ENCODE data around the gene FAM53B. TPM values are rescaled to one million over a fixed set of nuclear protein-coding genes. Genes with fewer than 3 reads are reported as not detected.

FAM53B gene
- total RNA-seq, 4 donors from 2014 or later, result 72.7 to 92.1 (median 80.5) TPM

DNA sequence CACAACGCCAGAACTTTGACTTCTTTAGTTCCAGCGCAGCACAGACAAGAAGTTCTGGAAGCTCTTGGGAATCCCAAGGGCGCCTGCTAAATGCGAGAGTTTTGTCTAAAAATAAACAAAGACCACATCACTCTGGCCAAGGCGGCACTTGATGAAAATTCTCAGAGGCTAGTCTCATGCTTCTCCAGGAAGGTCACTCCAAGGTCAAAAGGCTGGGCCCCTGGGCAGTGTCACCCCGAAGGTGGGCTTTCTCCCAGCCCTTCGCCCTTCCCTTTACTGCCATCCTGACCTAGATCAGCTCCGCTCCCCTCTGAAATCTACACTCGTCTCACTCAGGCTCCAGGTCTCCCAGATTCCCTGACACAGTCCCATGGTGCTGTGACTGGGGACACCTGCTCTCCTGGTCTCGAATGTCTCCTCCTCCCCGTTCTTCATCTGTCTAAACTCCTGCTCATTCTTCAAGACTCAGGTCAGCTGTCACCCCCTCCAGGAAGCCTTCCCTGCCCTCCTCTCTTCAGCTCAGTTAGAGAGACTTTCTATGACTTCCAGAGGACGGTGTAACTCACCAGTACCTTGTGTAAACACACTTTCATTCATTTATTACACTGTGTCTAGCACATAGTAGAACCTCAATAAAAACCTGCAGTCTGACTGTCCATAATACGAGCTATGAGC lies 10.5 kb downstream of the FAM53B start:
- no peak for DNase-seq
- TF ChIP-seq, protein P1, sequence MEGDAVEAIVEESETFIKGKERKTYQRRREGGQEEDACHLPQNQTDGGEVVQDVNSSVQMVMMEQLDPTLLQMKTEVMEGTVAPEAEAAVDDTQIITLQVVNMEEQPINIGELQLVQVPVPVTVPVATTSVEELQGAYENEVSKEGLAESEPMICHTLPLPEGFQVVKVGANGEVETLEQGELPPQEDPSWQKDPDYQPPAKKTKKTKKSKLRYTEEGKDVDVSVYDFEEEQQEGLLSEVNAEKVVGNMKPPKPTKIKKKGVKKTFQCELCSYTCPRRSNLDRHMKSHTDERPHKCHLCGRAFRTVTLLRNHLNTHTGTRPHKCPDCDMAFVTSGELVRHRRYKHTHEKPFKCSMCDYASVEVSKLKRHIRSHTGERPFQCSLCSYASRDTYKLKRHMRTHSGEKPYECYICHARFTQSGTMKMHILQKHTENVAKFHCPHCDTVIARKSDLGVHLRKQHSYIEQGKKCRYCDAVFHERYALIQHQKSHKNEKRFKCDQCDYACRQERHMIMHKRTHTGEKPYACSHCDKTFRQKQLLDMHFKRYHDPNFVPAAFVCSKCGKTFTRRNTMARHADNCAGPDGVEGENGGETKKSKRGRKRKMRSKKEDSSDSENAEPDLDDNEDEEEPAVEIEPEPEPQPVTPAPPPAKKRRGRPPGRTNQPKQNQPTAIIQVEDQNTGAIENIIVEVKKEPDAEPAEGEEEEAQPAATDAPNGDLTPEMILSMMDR (IDR thresholded peaks at IDR 0.05), result no peak
- TF ChIP-seq POLR2A (IDR thresholded peaks at IDR 0.05), result no peak
- H3K27ac ChIP-seq, result peak overlapping the region; percentile 70 to 91 (median 72)
- peaks cover 7 to 98% (median 62%) of the 10 kb centered on the region in 4 donors for H3K4me1 ChIP-seq
- no peaks in the 10 kb centered on the region for H3K9me3 ChIP-seq
- no peaks in the 10 kb centered on the region for H3K36me3 ChIP-seq
- H3K4me3 ChIP-seq, result peak overlapping the region in 1 of 4 donors; percentile 0
- no peaks in the 10 kb centered on the region for H3K27me3 ChIP-seq

DNA sequence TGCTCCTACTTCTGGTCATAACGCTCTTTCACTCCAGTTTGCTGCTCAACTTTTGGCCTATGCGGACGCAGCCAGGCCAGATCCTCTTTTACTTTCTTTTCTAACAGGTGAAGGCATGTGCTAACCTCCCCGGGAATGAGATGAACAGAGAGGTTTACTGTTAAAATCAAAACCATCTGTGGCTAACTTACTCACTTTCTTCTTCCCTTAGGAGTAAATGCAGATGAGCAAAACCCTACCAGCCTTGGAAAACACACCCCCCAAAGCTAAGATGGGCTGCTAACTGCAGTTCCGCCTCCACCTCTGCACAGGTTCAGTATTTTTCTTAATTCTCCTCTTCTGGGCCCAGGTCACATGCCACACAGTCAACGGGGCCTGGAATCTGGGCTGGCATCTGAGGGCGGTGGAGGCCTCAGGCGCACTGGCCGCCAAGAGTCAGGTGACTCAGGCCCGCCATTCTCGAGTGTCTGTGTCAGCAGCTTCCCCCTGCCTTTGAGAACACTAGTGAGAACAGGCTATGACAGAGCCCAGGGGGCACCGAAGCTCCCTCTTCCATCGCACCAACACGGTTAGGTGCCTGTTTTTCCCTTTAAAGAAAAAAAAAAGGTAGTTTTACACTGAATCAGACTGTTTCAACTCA lies 11.1 kb downstream of the FAM53B start:
- Histone ChIP-seq H3K27me3 (no peaks in the 10 kb centered on the region), H3K36me3 (no peaks in the 10 kb centered on the region), H3K9me3 (no peaks in the 10 kb centered on the region), H3K27ac (peak overlapping the region; percentile 70 to 91 (median 72)), H3K4me1 (peaks cover 7 to 98% (median 63%) of the 10 kb centered on the region in 4 donors), H3K4me3 (peak overlapping the region in 2 of 4 donors; percentile 7 to 25)
- DNase-seq, result peak in 2 of 3 donors; percentile 68 to 79
- no peak for TF ChIP-seq POLR2A (IDR thresholded peaks at IDR 0.05)
- TF ChIP-seq, protein P1 (IDR thresholded peaks at IDR 0.05), result no peak

DNA sequence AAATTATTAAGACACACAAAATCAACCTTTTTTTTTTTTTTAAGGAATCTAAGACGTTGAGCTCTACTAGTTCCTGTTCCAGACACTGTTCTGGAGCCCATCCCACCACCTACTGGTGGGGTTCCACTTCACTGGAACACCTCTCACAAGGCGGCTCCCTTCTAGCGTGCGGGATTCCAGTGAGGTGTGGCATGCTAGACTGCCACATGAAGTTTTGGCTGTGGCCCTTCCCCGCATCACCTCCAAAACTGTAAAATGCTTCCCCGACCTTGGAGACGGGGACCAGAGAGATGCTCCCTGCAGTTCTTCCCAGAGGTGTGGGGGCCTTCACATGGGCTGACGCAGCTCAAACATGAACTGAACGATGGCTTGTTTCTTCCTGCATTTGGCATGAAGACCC lies 12.6 kb downstream of the FAM53B start:
- TF ChIP-seq POLR2A (IDR thresholded peaks at IDR 0.05), result no peak
- TF ChIP-seq, protein P1 (IDR thresholded peaks at IDR 0.05), result no peak
- peak overlapping the region in 2 of 4 donors; percentile 70 to 91 for H3K27ac ChIP-seq
- no peak for DNase-seq
- H3K27me3 ChIP-seq, result no peaks in the 10 kb centered on the region
- H3K9me3 ChIP-seq, result no peaks in the 10 kb centered on the region
- no peak overlapping the region for H3K4me3 ChIP-seq
- H3K4me1 ChIP-seq, result peaks cover 9 to 97% (median 58%) of the 10 kb centered on the region in 4 donors
- H3K36me3 ChIP-seq, result no peaks in the 10 kb centered on the region

DNA sequence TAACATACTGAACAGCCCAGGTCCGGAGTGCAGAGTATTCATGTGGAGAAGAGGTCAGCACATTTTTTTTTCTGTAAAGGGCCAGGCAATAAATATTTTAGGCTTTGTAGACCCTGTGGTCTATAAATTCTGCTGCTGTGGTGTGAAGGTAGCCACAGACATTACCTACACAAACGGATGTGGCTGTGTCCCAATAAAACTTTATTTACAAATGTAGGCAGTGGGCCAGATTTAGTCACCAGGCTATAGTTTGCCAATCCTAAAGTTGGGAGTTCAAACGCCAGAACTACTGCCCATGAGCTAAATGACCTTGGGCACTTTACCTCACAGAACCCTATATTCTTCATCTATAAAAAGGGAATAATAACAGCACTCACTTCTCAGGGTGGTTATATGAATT lies 13.4 kb downstream of the FAM53B start:
- no peak for TF ChIP-seq POLR2A (IDR thresholded peaks at IDR 0.05)
- TF ChIP-seq, protein P1 (IDR thresholded peaks at IDR 0.05), result no peak
- no peaks in the 10 kb centered on the region for H3K27me3 ChIP-seq
- H3K4me3 ChIP-seq, result no peak overlapping the region
- peaks cover 12 to 94% (median 51%) of the 10 kb centered on the region in 4 donors for H3K4me1 ChIP-seq
- peak overlapping the region in 1 of 4 donors; percentile 91 for H3K27ac ChIP-seq
- no peaks in the 10 kb centered on the region for H3K9me3 ChIP-seq
- H3K36me3 ChIP-seq, result no peaks in the 10 kb centered on the region
- DNase-seq, result no peak

DNA sequence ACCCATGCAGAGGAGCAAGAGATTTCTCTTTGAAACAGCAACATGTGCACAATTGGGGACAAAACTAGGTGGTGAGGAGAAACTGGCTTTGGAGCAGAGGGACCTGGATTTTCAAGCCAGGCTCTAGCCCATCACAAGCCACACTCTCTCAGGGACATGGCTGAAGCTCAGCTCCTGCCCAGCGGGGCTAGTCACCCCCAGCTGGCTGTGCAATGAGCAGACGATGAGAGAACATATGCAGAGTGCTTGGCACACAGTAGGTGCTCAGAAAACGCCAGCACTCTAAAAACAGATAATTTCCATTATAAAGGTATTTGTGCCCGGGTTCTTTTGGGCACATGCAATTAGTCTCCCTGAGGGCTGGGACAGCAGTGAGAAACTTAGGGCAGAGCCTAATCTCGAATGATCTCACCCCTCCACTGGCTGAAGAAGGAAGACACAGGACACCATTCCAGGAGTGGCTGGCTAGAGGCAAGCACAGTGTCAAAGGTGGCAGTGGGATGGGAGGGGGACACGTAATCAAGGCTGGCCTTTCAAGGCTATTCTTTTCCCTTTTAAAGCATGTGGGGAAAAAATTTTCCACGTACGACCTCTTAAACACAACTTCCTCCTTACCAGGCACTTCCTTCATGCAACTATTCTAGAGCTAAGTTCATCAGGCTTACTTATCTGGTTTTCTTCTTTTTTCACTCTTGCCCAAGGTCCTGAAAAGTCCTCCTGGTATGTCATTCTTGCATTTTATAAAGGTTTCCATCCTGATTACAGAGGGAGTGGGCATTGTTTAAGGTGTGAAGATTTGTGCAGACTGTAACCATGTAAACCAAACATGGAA lies 15.1 kb downstream of the FAM53B start:
- DNase-seq, result peak in 2 of 3 donors; percentile 17 to 49
- TF ChIP-seq, protein P1 (IDR thresholded peaks at IDR 0.05), result no peak
- TF ChIP-seq POLR2A (IDR thresholded peaks at IDR 0.05), result no peak
- peaks cover 12 to 94% (median 50%) of the 10 kb centered on the region in 4 donors for H3K4me1 ChIP-seq
- H3K27ac ChIP-seq, result peak overlapping the region; percentile 72 to 85 (median 74)
- no peaks in the 10 kb centered on the region for H3K27me3 ChIP-seq
- H3K9me3 ChIP-seq, result no peaks in the 10 kb centered on the region
- no peak overlapping the region for H3K4me3 ChIP-seq
- H3K36me3 ChIP-seq, result no peaks in the 10 kb centered on the region

Data from Peyer's patch (tissue), 4 donors.